Measurements from ENCODE around the gene MIGA1. TPM values are rescaled to one million over a fixed set of nuclear protein-coding genes. Genes with fewer than 3 reads are reported as not detected.
"Not testable (repeated sequence)": the region's sequence is repeated elsewhere in the genome, so short reads cannot be mapped to it uniquely, and the experiment has no call there.

The MIGA1 gene
- total and polyA plus RNA-seq, 12 donors: 2.4 to 24.2 (median 16.8) TPM

DNA sequence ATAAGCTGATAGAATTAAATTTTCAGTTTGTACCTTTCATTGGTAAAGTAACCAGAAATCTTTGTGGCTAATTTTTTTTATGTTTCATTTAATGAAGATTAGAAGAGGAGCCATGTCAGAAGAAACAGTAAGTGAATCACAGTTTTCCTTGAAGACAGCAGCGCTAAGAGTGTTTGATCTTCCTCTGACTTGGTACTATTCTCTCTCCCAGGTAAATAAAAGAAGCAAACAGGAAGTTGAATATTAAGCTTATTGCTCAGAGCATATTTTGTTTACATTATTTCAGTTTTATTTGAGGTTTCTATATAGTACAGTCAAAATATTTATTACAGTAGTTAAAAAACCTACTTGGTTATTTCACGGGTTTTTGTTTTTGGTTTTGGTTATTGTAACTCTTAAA, 3.7 kb downstream of the MIGA1 start:
- no peaks in the 10 kb centered on the region for H3K9me3 ChIP-seq (replicated peaks in 1 of 3)
- H3K36me3 ChIP-seq (replicated peaks in 1 of 2): peaks cover 0 to 9% of the 10 kb centered on the region in 2 donors
- no peak overlapping the region for H3K4me3 ChIP-seq
- intact Hi-C loops (cut with DNase I): no loop called here
- no peak for DNase-seq
- peaks cover 0 to 13% of the 10 kb centered on the region in 2 donors for H3K4me1 ChIP-seq (replicated peaks in 1 of 2)
- no peaks in the 10 kb centered on the region for H3K27me3 ChIP-seq
- no peak overlapping the region for H3K27ac ChIP-seq
- TF ChIP-seq CTCF (IDR thresholded peaks at IDR 0.05) (no peak), POLR2A (IDR thresholded peaks at IDR 0.05) (no peak)
- WGBS, 4 donors: 86 to 94% (median 93%) methylated on average over 2 of the region's 2 CpGs

DNA sequence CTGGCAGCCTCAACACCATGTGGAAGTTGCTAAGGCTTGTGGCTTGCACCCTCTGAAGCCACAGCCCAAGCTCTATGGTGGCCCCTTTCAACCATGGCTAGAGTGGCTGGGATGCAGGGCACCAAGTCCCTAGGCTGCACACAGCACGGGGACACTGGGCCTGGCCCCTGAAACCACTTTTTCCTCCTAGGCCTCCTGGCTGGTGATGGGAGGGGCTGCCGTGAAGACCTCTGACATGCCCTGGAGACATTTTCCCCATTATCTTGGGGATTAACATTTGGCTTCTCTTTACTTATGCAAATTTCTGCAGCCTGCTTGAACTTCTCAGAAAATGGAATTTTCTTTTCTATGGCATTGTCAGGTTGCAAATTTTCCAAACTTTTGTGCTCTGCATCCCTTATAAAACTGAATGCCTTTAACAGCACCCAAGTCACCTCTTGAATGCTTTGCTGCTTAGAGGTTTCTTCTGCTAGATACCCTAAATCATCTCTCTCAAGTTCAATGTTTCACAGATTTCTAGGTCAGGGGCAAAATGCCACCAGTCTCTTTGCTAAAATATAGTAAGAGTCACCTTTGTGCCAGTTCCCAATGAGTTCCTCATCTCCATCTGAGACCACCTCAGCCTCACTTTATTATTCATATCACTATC, 6.8 kb downstream of the MIGA1 start:
- 78 to 100% (median 95%) methylated on average over 2 of the region's 2 CpGs for WGBS, 4 donors

GRCh38 chr1:77794550-77794949, 15.1 kb downstream of the MIGA1 start:
- Histone ChIP-seq H3K9me3 (replicated peaks in 1 of 3) (no peaks in the 10 kb centered on the region), H3K27ac (no peak overlapping the region), H3K27me3 (no peaks in the 10 kb centered on the region), H3K4me1 (replicated peaks in 1 of 2) (no peaks in the 10 kb centered on the region), H3K36me3 (replicated peaks in 1 of 2) (no peaks in the 10 kb centered on the region), H3K4me3 (no peak overlapping the region)
- WGBS, 4 donors: 97 to 99% (median 98%) methylated on average over 3 of the region's 3 CpGs
- TF ChIP-seq POLR2A (IDR thresholded peaks at IDR 0.05) (no peak), CTCF (IDR thresholded peaks at IDR 0.05) (no peak)
- DNase-seq: no peak
- intact Hi-C loops (cut with DNase I): no loop called here

More for the DNA sequence above, 6.8 kb downstream of the MIGA1 start:
- H3K27ac ChIP-seq; H3K9me3 ChIP-seq (replicated peaks in 1 of 3); H3K4me1 ChIP-seq (replicated peaks in 1 of 2); DNase-seq; H3K4me3 ChIP-seq; intact Hi-C loops (cut with DNase I); H3K27me3 ChIP-seq: not testable (repeated sequence)
- H3K36me3 ChIP-seq (replicated peaks in 1 of 2): peaks cover 0 to 12% of the 10 kb centered on the region in 2 donors

GRCh38 chr1:77796695-77797405, 17.4 kb downstream of the MIGA1 start:
- DNase-seq: no peak
- no peaks in the 10 kb centered on the region for H3K36me3 ChIP-seq (replicated peaks in 1 of 2)
- intact Hi-C loops (cut with DNase I): no loop called here
- no peak overlapping the region for H3K27ac ChIP-seq
- H3K4me1 ChIP-seq (replicated peaks in 1 of 2): no peaks in the 10 kb centered on the region
- no peak overlapping the region for H3K4me3 ChIP-seq
- WGBS, 4 donors: 79 to 90% (median 85%) methylated on average over 5 of the region's 5 CpGs
- TF ChIP-seq CTCF (IDR thresholded peaks at IDR 0.05): no peak
- TF ChIP-seq POLR2A (IDR thresholded peaks at IDR 0.05): no peak
- no peaks in the 10 kb centered on the region for H3K27me3 ChIP-seq
- H3K9me3 ChIP-seq (replicated peaks in 1 of 3): no peaks in the 10 kb centered on the region

- DNase-seq: no peak
- Histone ChIP-seq H3K27ac (no peak overlapping the region), H3K9me3 (replicated peaks in 1 of 3) (no peaks in the 10 kb centered on the region), H3K36me3 (replicated peaks in 1 of 2) (no peaks in the 10 kb centered on the region), H3K4me1 (replicated peaks in 1 of 2) (no peaks in the 10 kb centered on the region), H3K27me3 (no peaks in the 10 kb centered on the region), H3K4me3 (no peak overlapping the region)
- intact Hi-C loops (cut with DNase I): no loop called here
- no peak for TF ChIP-seq CTCF (IDR thresholded peaks at IDR 0.05)
- TF ChIP-seq POLR2A (IDR thresholded peaks at IDR 0.05): no peak
These were observed 18.5 kb downstream of the MIGA1 start for GRCh38 chr1:77797991-77798390.
